NCI-H187 (cell line): ENCODE results near the gene REG3A.

Experiments used
- DNase-seq, 2 experiments: peaks; one replicate each; lab custom pipeline; 2025; lab: John Stamatoyannopoulos, UW

REG3A gene

GRCh38 chr2:79159653-79160052 is at the start of gene REG3A:
TSS of gene REG3A (minus strand) at chr2:79159753. CDS start at chr2:79159405, 348 bp downstream.
- DNase-seq, result no peak

- DNase-seq, result no peak
Measured at GRCh38 chr2:79200762-79201161, 41.2 kb upstream of the REG3A start.

GRCh38 chr2:79191816-79192215 is 32.3 kb upstream of the REG3A start:
- no peak for DNase-seq

GRCh38 chr2:79191081-79191480 is 31.5 kb upstream of the REG3A start:
- DNase-seq, result no peak

GRCh38 chr2:79189465-79189864 is 29.9 kb upstream of the REG3A start:
- no peak for DNase-seq

GRCh38 chr2:79181617-79182016 is 22.1 kb upstream of the REG3A start:
- DNase-seq, result no peak

- no peak for DNase-seq
Measured at GRCh38 chr2:79180092-79180491, 20.5 kb upstream of the REG3A start.

- DNase-seq, result no peak
Measured at GRCh38 chr2:79179036-79179435, 19.5 kb upstream of the REG3A start.

- no peak for DNase-seq
Measured at GRCh38 chr2:79178076-79178674, 18.6 kb upstream of the REG3A start.

- no peak for DNase-seq
Measured at GRCh38 chr2:79171348-79171958, 11.9 kb upstream of the REG3A start.

GRCh38 chr2:79162801-79163200 is 3.2 kb upstream of the REG3A start:
- DNase-seq, result no peak

GRCh38 chr2:79162132-79162531 is 2.6 kb upstream of the REG3A start:
- no peak for DNase-seq

GRCh38 chr2:79159030-79159429 is 523 bp downstream of the REG3A start:
- DNase-seq, result no peak

GRCh38 chr2:79155826-79156476 is 3.6 kb downstream of the REG3A start:
- no peak for DNase-seq

GRCh38 chr2:79139423-79139822 is 20.1 kb downstream of the REG3A start:
- no peak for DNase-seq

GRCh38 chr2:79138385-79138784 is 21.2 kb downstream of the REG3A start:
- DNase-seq, result no peak

GRCh38 chr2:79131687-79132086 is 27.9 kb downstream of the REG3A start:
- no peak for DNase-seq

GRCh38 chr2:79129804-79130203 is 29.7 kb downstream of the REG3A start:
- DNase-seq, result no peak

GRCh38 chr2:79129260-79129659 is 30.3 kb downstream of the REG3A start:
- no peak for DNase-seq

GRCh38 chr2:79128406-79128805 is 31.1 kb downstream of the REG3A start:
- no peak for DNase-seq

- no peak for DNase-seq
Measured at GRCh38 chr2:79125721-79125985, 33.9 kb downstream of the REG3A start.

GRCh38 chr2:79124907-79125720 is 34.4 kb downstream of the REG3A start:
- DNase-seq, result no peak

GRCh38 chr2:79122676-79123075 is 36.9 kb downstream of the REG3A start:
- DNase-seq, result no peak
